ENCODE measurements around the gene CACNA1B. TPM values are rescaled to one million over a fixed set of nuclear protein-coding genes. Genes with fewer than 3 reads are reported as not detected.

CACNA1B gene
- total RNA-seq, 2 donors from 2014 or later = 3.6 to 7.9 TPM

- Mint-ChIP-seq H3K9me3 (peaks cover 9% of the 10 kb centered on the region), H3K4me3 (no peak overlapping the region), H3K4me1 (no peaks in the 10 kb centered on the region), H3K27me3 (ENCODE audit: insufficient read depth) (no peaks in the 10 kb centered on the region), H3K27ac (no peak overlapping the region), H3K36me3 (ENCODE audit: low read depth) (peaks cover 11% of the 10 kb centered on the region)
- TF ChIP-seq, protein P1, sequence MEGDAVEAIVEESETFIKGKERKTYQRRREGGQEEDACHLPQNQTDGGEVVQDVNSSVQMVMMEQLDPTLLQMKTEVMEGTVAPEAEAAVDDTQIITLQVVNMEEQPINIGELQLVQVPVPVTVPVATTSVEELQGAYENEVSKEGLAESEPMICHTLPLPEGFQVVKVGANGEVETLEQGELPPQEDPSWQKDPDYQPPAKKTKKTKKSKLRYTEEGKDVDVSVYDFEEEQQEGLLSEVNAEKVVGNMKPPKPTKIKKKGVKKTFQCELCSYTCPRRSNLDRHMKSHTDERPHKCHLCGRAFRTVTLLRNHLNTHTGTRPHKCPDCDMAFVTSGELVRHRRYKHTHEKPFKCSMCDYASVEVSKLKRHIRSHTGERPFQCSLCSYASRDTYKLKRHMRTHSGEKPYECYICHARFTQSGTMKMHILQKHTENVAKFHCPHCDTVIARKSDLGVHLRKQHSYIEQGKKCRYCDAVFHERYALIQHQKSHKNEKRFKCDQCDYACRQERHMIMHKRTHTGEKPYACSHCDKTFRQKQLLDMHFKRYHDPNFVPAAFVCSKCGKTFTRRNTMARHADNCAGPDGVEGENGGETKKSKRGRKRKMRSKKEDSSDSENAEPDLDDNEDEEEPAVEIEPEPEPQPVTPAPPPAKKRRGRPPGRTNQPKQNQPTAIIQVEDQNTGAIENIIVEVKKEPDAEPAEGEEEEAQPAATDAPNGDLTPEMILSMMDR (conservative IDR thresholded peaks at IDR 0.05) = no peak
- no peaks in the 10 kb centered on the region for H3K27me3 ChIP-seq (ENCODE audit: control insufficient read depth, insufficient read depth, low read length, poor library complexity, severe bottlenecking)
- H3K4me1 ChIP-seq (ENCODE audit: control insufficient read depth, insufficient read depth, low read length) = no peaks in the 10 kb centered on the region
- 75 to 91% methylated on average over 3 to 6 of the region's 6 CpGs for WGBS, 2 experiments (ENCODE audit: insufficient coverage in 1 of 2, insufficient read length in 1 of 2)
- H3K9ac ChIP-seq (ENCODE audit: extremely low read depth, low read length, poor library complexity, severe bottlenecking) = no peak overlapping the region
- no peak overlapping the region for H3K27ac ChIP-seq (ENCODE audit: low read depth, low read length)
- H3K36me3 ChIP-seq (ENCODE audit: control insufficient read depth, insufficient read depth, low read length) = no peaks in the 10 kb centered on the region
- no peak overlapping the region for H3K4me3 ChIP-seq (ENCODE audit: low read length)
- H3K9me3 ChIP-seq (ENCODE audit: control insufficient read depth, low read length) = peaks cover 35% of the 10 kb centered on the region
- no peak for DNase-seq
These were observed 85.9 kb downstream of the CACNA1B start for GRCh38 chr9:137963525-137963924.

DNA sequence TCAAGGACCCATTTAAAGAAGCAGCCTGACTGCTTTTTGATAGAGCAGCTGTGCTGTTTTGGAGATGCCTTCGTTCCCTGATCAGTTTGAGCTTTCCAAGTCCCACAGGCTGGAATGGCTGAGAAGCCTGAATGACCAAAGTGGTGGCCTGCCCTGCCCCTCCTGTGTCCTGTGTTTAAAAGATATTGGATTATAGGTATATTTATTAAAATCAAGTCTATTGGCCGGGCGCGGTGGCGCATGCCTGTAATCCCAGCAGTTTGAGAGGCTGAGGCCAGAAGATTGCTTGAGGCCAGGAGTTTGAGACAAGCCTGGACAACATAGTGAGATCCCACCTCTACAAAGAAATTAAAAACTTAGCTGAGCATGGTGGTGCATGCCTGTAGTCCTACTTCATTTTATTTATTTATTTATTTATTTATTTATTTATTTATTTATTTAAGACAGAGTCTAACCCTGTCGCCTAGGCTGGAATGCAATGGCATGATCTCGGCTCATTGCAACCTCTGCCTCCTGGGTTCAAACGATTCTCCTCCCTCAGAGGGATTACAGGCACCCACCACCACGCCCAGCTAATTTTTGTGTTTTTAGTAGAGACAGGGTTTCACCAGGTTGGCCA, 87.7 kb downstream of the CACNA1B start:
- TF ChIP-seq, protein P1 (conservative IDR thresholded peaks at IDR 0.05) = no peak
- H3K27ac Mint-ChIP-seq = no peak overlapping the region
- no peaks in the 10 kb centered on the region for H3K4me1 ChIP-seq (ENCODE audit: control insufficient read depth, insufficient read depth, low read length)
- no peak overlapping the region for H3K9ac ChIP-seq (ENCODE audit: extremely low read depth, low read length, poor library complexity, severe bottlenecking)
- H3K9me3 ChIP-seq (ENCODE audit: control insufficient read depth, low read length) = peaks cover 35% of the 10 kb centered on the region
- no peak overlapping the region for H3K4me3 Mint-ChIP-seq
- H3K27me3 Mint-ChIP-seq (ENCODE audit: insufficient read depth) = no peaks in the 10 kb centered on the region
- no peak overlapping the region for H3K27ac ChIP-seq (ENCODE audit: low read depth, low read length)
- no peak overlapping the region for H3K4me3 ChIP-seq (ENCODE audit: low read length)
- peaks cover 11% of the 10 kb centered on the region for H3K36me3 Mint-ChIP-seq (ENCODE audit: low read depth)
- 91 to 100% methylated on average over 2 to 9 of the region's 9 CpGs for WGBS, 2 experiments (ENCODE audit: insufficient coverage in 1 of 2, insufficient read length in 1 of 2)
- no peaks in the 10 kb centered on the region for H3K27me3 ChIP-seq (ENCODE audit: control insufficient read depth, insufficient read depth, low read length, poor library complexity, severe bottlenecking)
- peaks cover 9% of the 10 kb centered on the region for H3K9me3 Mint-ChIP-seq
- no peak for DNase-seq
- no peaks in the 10 kb centered on the region for H3K4me1 Mint-ChIP-seq
- H3K36me3 ChIP-seq (ENCODE audit: control insufficient read depth, insufficient read depth, low read length) = no peaks in the 10 kb centered on the region

- no peaks in the 10 kb centered on the region for H3K36me3 ChIP-seq (ENCODE audit: control insufficient read depth, insufficient read depth, low read length)
These were observed 89.8 kb downstream of the CACNA1B start for GRCh38 chr9:137967280-137967953.

More at GRCh38 chr9:137967280-137967953, 89.8 kb downstream of the CACNA1B start:
- Mint-ChIP-seq H3K36me3 (ENCODE audit: low read depth) (peaks cover 6% of the 10 kb centered on the region), H3K9me3 (peaks cover 5% of the 10 kb centered on the region), H3K4me3 (no peak overlapping the region), H3K27ac (no peak overlapping the region), H3K4me1 (no peaks in the 10 kb centered on the region), H3K27me3 (ENCODE audit: insufficient read depth) (no peaks in the 10 kb centered on the region)
- TF ChIP-seq, protein P1 (conservative IDR thresholded peaks at IDR 0.05) = no peak
- H3K9ac ChIP-seq (ENCODE audit: extremely low read depth, low read length, poor library complexity, severe bottlenecking) = no peak overlapping the region
- no peak overlapping the region for H3K27ac ChIP-seq (ENCODE audit: low read depth, low read length)
- H3K9me3 ChIP-seq (ENCODE audit: control insufficient read depth, low read length) = peaks cover 26% of the 10 kb centered on the region
- WGBS, 2 experiments (ENCODE audit: insufficient coverage in 1 of 2, insufficient read length in 1 of 2) = 78 to 82% methylated on average over 10 to 17 of the region's 17 CpGs
- H3K4me3 ChIP-seq (ENCODE audit: low read length) = no peak overlapping the region
- no peaks in the 10 kb centered on the region for H3K27me3 ChIP-seq (ENCODE audit: control insufficient read depth, insufficient read depth, low read length, poor library complexity, severe bottlenecking)
- H3K4me1 ChIP-seq (ENCODE audit: control insufficient read depth, insufficient read depth, low read length) = no peaks in the 10 kb centered on the region
- peak; percentile 19 for DNase-seq

Data from endodermal cell (in vitro differentiated cells).